ENCODE results near the gene STEAP2. TPM values are rescaled to one million over a fixed set of nuclear protein-coding genes. Genes with fewer than 3 reads are reported as not detected.

Gene STEAP2
- total RNA-seq, result 9.2 and 36.9 TPM in 2 replicates

DNA sequence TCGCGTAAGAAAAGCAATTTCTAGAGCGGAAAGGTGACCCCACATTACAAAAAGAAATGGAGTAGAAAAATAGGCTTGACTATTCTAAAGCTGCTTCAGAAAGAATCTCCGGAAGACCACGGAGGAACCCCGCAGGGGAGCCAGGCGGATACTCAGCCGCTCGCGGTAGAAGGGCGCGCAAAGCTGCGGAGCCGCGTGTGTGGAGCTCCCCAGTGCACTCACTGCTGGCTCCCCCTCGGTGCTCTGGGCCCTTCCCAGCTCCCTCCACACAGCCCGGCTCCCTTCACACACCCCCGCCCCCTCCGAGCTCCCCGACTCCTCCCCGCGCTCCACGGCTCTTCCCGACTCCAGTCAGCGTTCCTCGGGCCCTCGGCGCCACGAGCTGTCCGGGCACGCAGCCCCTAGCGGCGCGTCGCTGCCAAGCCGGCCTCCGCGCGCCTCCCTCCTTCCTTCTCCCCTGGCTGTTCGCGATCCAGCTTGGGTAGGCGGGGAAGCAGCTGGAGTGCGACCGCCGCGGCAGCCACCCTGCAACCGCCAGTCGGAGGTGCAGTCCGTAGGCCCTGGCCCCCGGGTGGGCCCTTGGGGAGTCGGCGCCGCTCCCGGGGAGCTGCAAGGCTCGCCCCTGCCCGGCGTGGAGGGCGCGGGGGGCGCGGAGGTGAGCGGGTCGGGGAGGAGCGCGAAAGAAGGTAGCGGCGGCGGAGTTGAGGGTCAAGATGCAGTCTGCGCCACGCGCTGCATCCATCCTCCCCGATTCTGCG is at the start of gene STEAP2:
Gene STEAP2 (plus strand): TSS at position 350 of the 758 bp plus-strand sequence. CDS start 13,343 bp downstream, outside the sequence.

DNA sequence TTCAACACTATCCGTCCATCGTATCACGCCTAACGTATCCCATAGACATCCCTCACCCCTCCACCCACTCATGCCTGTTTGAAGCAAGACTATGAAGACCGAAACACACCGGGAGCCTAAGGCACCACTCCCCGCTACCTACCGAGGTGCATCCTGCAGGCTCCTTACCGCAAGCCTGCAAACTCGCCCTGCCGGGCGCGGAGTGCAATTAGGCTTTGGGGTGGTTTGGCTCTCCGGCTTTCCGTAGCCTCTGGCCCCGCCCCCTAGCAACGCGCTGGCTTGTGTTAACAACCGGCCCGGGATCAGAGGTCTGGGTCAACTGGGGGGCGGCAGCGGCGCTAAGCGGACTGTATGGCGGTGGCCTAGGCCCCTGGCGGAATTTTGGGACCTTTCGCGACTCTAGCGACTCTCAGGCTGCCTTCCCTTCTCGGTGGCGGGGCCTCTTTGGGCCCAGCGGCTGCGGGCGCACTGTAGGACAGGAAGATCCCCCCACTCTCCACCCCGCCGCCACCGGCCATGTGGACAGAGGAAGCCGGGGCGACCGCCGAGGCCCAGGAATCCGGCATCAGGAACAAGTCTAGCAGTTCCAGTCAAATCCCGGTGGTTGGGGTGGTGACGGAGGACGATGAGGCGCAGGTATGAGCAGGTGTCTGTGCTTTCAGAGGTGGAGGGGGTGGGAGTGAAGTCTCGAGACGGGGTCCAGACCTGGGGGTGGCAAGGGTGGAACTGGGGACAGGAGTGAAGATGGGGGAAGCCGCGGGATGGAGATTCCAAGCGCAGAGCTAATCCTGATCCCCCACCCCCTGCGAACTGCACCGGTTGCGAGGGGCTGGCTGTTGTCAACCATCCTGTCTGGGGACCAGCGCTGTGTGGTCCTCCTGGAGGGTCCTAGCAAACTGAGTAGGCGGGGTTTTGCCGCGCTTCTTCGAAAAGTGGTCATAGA is 33.6 kb downstream of the STEAP2 start, which contains the start of gene CFAP69:
Gene CFAP69 (plus strand): TSS at position 266 of the 943 bp plus-strand sequence. CDS start 251 bp downstream, at position 517.

Other genes with a start within 250 kb of the STEAP2 start
- 32.2 and 64.8 TPM in 2 replicates for gene STEAP1, start 57.3 kb upstream of the STEAP2 start, total RNA-seq
- gene CFAP69, start 33.4 kb downstream of the STEAP2 start, total RNA-seq, result 1.2 and 9.0 TPM in 2 replicates
- gene FAM237B, start 109.6 kb downstream of the STEAP2 start, total RNA-seq, result under 0.01 TPM in 1 of 2 replicates, not detected in the other
- 12.7 and 14.8 TPM in 2 replicates for gene GTPBP10, start 135.0 kb downstream of the STEAP2 start, total RNA-seq
- gene CLDN12, start 191.7 kb downstream of the STEAP2 start, total RNA-seq, result 34.1 and 62.6 TPM in 2 replicates